Esophagus muscularis mucosa (tissue), 4 donors: ENCODE measurements around the gene KIF16B.

Experiments
- CTCF ChIP-seq, 3 experiments: fragments of 200-600 bp in 2 of 3; fragments of 450-650 bp in 1 of 3; sonication (generic) in 2 of 3; IDR thresholded peaks; one replicate each; pipeline ENCODE4 v1.5.1; 2017 to 2019; ENCODE audit warnings: antibody characterized with exemption in 3 of 3, mild to moderate bottlenecking in 2 of 3, moderate library complexity in 1 of 3
- EP300 ChIP-seq: sonication (generic); formaldehyde crosslinking; IDR thresholded peaks from one replicate; pipeline ENCODE4 v1.6.1; 2017; ENCODE audit warnings: antibody characterized with exemption
- POLR2A ChIP-seq: fragments of 450-650 bp; IDR thresholded peaks from one replicate; pipeline ENCODE4 v1.6.1; 2017; ENCODE audit warnings: antibody characterized with exemption, moderate library complexity, mild to moderate bottlenecking, low read depth

DNA sequence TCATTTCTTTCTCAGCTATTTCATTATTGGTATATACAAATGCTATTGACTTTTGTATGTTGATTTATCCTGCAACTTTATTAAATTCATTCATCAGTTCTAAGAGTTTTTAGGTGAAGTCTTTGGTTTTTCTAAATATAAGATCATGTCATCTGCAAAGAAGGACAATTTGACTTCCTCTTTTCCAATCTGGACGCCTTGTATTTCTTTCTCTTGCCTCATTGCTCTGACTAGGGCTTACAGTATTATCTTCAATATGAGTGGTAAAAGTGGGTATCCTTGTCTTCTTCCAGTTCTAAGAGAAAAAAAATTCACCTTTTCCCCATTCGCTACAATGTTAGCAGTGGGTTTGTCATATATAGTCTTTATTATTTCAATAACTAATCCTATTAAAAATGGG is 38.0 kb downstream of the KIF16B start:
- TF ChIP-seq CTCF (IDR thresholded peaks at IDR 0.05) (no peak), EP300 (no peak), POLR2A (no peak)
